IPS-15b (cell line): ENCODE measurements around the gene IFNA21.

Experiments
- H3K27me3 ChIP-seq: one replicate; pipeline ENCODE4 v1.6.1; 2013; ENCODE audit warnings: low read length; ENCODE audit not compliant: control insufficient read depth, insufficient read depth
- H3K36me3 ChIP-seq: one replicate; pipeline ENCODE4 v1.6.1; 2013; ENCODE audit warnings: low read length; ENCODE audit not compliant: control insufficient read depth, insufficient read depth
- H3K4me1 ChIP-seq: one replicate; pipeline ENCODE4 v1.6.1; 2013; ENCODE audit warnings: mild to moderate bottlenecking, low read length; ENCODE audit not compliant: control insufficient read depth, insufficient read depth
- H3K4me3 ChIP-seq: one replicate; pipeline ENCODE4 v1.5.1; 2013; ENCODE audit warnings: low read depth, low read length
- H3K9ac ChIP-seq: one replicate; pipeline ENCODE4 v1.6.1; 2013; ENCODE audit warnings: low read depth, mild to moderate bottlenecking, low read length
- H3K9me3 ChIP-seq: one replicate; pipeline ENCODE4 v1.6.1; 2013; ENCODE audit warnings: mild to moderate bottlenecking, low read length; ENCODE audit not compliant: control insufficient read depth, insufficient read depth

The IFNA21 gene

DNA sequence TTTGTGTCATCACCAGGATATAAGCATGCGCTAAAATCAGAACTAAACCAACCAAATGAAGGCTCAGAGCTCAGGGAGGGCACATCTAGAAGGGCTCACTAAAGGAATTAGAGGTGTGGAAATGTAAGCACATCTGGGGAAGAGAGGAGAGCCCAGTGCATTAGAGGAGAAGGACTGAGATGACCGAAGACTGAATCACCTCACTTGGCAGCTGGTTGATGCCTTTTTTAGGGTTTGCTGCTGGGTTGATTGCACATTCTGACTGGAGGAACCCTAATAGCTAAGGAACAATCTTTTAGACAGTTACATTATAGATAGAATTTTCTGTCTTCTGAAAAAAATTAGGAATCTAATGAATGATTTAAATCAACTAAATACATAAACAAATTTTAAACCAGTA is 8.2 kb upstream of the IFNA21 start:
- Histone ChIP-seq H3K4me3 (no peak overlapping the region), H3K9ac (no peak overlapping the region), H3K4me1 (no peaks in the 10 kb centered on the region), H3K27me3 (no peaks in the 10 kb centered on the region), H3K36me3 (no peaks in the 10 kb centered on the region), H3K9me3 (no peaks in the 10 kb centered on the region)

DNA sequence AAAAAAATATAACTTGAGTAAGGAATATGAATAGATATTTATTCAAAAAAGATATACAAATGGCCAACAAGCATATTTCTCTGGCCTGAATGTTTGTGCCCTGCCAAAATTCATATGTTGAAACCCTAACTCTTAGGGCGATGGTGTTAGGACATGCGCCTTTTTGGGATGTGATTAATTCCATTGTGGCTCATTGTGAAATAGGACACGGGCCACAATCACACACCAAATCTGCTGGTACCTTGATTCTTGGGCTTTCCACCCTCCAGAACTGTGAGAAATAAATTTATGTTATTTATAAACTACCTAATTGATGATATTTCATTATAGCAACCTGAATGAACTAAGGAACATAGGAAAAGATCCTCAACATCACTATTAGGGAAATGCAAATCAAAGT is 5.7 kb upstream of the IFNA21 start:
- H3K9me3 ChIP-seq, result no peaks in the 10 kb centered on the region
- H3K27me3 ChIP-seq, result no peaks in the 10 kb centered on the region
- H3K9ac ChIP-seq, result no peak overlapping the region
- no peak overlapping the region for H3K4me3 ChIP-seq
- no peaks in the 10 kb centered on the region for H3K36me3 ChIP-seq
- H3K4me1 ChIP-seq, result no peaks in the 10 kb centered on the region

DNA sequence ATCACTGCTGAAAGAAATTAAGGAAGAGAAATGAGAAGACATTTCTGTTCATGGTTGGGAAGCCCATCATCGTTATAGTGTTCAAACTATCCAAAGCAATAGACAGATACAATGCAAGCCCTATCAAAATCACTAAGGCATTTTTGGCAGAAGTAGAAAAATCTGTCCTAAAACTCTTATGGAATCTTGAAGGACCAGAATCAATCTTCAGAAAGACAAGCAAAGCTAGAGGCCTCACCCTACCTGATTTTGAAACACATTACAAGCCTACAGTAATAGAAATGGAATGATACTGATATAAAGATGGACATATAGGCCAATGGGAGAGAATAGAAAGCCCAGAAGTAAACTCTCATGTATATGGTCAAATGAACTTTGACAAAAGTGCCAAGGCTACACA is 4.9 kb upstream of the IFNA21 start:
- H3K27me3 ChIP-seq, result no peaks in the 10 kb centered on the region
- no peak overlapping the region for H3K9ac ChIP-seq
- H3K36me3 ChIP-seq, result no peaks in the 10 kb centered on the region
- no peaks in the 10 kb centered on the region for H3K9me3 ChIP-seq
- H3K4me3 ChIP-seq, result no peak overlapping the region
- no peaks in the 10 kb centered on the region for H3K4me1 ChIP-seq

DNA sequence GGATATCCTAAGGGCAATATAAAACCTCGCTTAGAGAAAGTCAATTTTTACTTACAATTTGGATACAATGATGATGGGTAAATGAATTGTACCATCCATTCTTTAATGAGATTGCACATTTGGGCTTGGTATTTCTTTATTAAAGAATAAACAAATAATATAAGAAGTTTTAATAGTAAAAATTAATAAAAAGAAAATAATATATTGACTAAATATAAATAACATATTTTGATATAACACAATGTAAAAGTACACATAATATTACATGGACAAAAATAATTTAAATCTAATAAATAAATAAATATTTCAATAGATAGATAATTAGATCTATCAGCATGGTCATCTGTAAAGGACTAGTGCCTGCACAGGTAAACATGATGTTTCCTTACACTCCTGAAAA is 944 bp downstream of the IFNA21 start:
- H3K36me3 ChIP-seq, result no peaks in the 10 kb centered on the region
- no peak overlapping the region for H3K4me3 ChIP-seq
- H3K4me1 ChIP-seq, result no peaks in the 10 kb centered on the region

DNA sequence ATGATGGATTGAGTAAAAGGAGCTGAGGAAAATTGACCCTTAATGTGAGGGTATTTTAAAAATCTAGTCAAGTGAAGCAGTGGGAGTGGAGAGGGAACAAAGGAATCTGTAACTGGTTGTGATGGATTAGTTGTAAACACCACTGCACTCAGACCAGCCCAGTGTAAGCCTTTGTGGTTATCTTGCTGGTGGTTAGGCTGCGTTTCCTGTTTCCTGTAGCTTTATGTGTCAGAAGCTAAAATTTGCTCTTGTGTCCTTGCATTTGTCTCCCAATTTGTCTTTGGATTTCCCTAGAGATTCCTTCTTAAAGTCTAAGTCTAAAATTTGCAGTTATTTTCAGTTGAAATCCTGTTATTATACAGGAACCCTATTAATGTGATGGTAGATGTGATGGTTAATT is 6.3 kb downstream of the IFNA21 start:
- no peaks in the 10 kb centered on the region for H3K4me1 ChIP-seq
- H3K9me3 ChIP-seq, result no peaks in the 10 kb centered on the region
- H3K4me3 ChIP-seq, result no peak overlapping the region
- H3K27me3 ChIP-seq, result no peaks in the 10 kb centered on the region
- no peak overlapping the region for H3K9ac ChIP-seq
- H3K36me3 ChIP-seq, result no peaks in the 10 kb centered on the region

More for the DNA sequence above, 944 bp downstream of the IFNA21 start:
- H3K9me3 ChIP-seq, result no peaks in the 10 kb centered on the region
- no peaks in the 10 kb centered on the region for H3K27me3 ChIP-seq
- no peak overlapping the region for H3K9ac ChIP-seq

DNA sequence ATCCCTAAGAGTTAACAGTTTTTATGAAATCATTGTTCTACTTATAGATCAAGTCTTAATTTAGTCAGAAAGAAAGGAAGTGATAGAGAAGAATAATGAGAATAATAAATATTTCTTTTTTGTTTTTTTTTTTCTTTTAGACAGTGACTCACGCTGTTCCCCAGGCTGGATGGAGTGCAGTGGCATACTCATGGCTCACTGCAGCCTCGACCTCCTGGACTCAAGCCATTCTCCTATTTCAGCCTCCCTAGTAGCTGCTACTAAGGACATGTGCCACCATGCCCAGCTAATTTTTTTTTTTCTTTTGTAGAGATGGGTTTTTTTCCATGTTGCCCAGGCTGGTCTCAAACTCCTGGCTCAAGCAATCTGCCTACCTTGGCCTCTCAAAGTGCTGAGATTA is 11.0 kb downstream of the IFNA21 start:
- H3K36me3 ChIP-seq, result no peaks in the 10 kb centered on the region
- no peaks in the 10 kb centered on the region for H3K4me1 ChIP-seq
- no peak overlapping the region for H3K4me3 ChIP-seq
- no peaks in the 10 kb centered on the region for H3K9me3 ChIP-seq
- H3K9ac ChIP-seq, result no peak overlapping the region
- H3K27me3 ChIP-seq, result no peaks in the 10 kb centered on the region

DNA sequence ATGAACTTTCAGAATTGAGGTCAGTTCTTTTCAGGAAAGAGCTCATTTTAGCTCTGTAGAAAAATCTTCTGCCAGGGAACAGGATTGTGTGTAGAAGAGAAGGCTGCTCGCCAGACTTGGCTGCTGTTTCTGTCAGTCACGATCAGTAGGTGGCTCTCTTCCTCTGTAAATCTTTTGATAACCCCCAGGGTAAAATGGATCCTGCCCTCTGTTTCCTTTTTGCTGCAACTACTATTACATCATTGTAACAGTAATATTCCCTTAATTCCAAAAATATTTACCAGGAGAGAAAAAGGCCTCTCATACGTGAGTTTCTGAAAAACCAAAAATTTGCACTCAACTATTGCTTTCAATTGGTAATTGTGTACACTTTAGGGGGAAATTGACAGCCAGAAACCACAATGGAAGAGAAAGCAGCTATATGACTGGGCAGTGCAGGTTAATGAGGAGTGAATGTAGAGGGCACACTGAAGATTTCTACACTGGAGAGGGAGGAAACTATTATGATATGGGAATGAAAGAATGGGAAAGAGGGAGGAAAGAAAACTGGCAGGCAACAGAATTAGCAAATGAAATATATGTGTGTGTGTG is 12.3 kb downstream of the IFNA21 start:
- H3K36me3 ChIP-seq, result no peaks in the 10 kb centered on the region
- no peak overlapping the region for H3K4me3 ChIP-seq
- no peaks in the 10 kb centered on the region for H3K4me1 ChIP-seq

DNA sequence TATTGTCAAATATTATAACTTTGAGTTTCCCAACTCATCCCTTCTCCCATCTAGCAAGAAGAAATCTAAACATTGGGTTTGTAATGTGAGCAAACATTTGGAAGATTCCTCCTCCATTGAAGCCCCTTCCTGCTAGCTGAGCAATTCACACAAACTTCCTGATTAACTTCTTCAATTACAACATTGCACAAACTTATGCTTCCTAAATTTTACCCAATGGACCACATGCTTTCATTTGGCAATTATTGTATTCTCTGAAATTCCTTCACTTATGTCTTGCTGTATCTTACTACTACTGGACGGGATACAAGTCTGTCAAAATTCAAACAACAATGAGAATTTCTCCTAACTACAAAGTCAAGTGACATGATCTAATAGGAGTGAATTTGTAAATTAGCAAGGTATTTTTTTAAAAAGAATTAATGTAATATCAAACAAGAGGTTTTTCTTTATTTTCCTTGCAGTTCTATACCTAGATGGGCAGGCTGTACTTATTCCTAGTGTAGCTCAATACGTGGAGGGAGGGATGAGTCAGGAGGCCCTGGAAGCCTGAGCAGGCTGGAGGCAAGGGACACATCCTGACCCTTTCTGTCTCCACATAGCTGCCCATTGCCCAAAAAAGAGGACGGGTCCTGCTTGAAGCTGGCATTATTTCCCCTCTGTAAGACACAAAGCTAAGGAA is 13.0 kb downstream of the IFNA21 start:
- Histone ChIP-seq H3K27me3 (no peaks in the 10 kb centered on the region), H3K4me1 (no peaks in the 10 kb centered on the region), H3K4me3 (no peak overlapping the region), H3K9ac (no peak overlapping the region), H3K36me3 (no peaks in the 10 kb centered on the region), H3K9me3 (no peaks in the 10 kb centered on the region)

More for the DNA sequence above, 12.3 kb downstream of the IFNA21 start:
- Histone ChIP-seq H3K27me3 (no peaks in the 10 kb centered on the region), H3K9ac (no peak overlapping the region), H3K9me3 (no peaks in the 10 kb centered on the region)

DNA sequence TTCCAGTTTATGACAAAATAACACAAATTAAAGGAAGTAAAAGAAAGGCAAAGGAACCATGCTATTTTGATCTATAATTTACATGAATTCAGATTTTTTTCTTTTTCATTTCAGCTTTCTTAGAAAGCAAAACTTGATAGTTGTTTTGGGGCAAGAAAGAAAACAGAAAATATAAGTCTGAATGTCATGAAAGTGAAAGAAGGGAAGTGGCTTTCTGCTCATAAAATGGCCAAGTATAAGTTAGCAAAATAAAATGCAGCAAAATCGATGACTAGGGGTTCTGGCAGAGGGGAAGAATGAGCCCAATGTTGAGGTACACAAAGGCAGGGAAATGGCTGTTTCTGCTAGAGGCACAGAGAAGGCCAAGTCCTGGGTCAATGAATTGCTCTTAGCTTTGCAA is 21.9 kb downstream of the IFNA21 start:
- Histone ChIP-seq H3K27me3 (no peaks in the 10 kb centered on the region), H3K9ac (no peak overlapping the region), H3K4me3 (no peak overlapping the region), H3K36me3 (no peaks in the 10 kb centered on the region), H3K9me3 (no peaks in the 10 kb centered on the region), H3K4me1 (no peaks in the 10 kb centered on the region)

DNA sequence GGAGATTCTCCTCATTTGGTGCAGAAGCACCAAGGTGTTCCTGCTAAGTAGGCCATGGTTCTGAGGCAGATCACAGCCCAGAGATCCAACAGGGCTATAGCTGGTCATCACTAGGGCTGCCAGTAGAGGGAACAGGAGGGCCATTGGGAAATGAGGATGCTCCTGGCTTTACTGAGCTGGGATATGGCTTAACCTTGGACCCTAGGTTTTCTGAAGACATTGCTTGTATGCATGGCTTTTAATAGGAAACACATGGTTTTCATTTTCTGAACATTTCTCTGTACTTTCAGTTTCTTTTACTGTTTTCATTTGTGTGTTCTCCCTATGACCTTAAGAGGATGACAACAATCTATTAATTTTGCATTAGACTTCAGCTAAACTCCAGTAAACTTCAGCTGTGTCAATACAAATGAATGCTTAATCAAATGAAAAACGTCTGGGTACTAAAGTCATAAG is 25.0 kb downstream of the IFNA21 start, which contains the start of gene IFNW1:
Gene IFNW1, minus strand, starts transcription at position 406 of the 456 bp plus-strand sequence. Its CDS starts 262 bp downstream, at position 144.
- no peaks in the 10 kb centered on the region for H3K4me1 ChIP-seq
- H3K36me3 ChIP-seq, result no peaks in the 10 kb centered on the region
- no peaks in the 10 kb centered on the region for H3K27me3 ChIP-seq
- no peak within 1 kb of the TSS for H3K4me3 ChIP-seq
- no peaks in the 10 kb centered on the region for H3K9me3 ChIP-seq
- H3K9ac ChIP-seq, result no peak within 1 kb of the TSS

DNA sequence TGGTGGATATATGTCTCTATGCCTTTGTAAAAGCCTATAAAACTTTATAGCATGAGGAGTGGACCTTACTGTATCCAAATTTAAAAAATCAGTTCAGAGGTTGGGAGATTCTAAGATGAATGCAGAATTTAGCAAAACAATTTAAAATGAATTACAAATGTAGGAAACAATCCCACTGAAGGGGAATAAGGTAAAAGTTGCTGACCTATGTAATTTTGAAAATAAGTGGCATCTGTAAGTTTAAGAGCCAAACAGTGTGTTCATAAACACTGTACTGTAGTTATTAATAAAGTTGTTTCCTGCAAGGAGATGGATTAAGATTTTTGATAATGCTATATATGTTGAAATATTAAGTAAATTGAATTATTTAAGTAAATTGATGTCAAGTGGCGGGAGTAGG is 29.4 kb downstream of the IFNA21 start:
- H3K4me3 ChIP-seq, result no peak overlapping the region
- H3K9me3 ChIP-seq, result no peaks in the 10 kb centered on the region
- no peaks in the 10 kb centered on the region for H3K27me3 ChIP-seq
- no peak overlapping the region for H3K9ac ChIP-seq
- H3K36me3 ChIP-seq, result no peaks in the 10 kb centered on the region
- no peaks in the 10 kb centered on the region for H3K4me1 ChIP-seq

DNA sequence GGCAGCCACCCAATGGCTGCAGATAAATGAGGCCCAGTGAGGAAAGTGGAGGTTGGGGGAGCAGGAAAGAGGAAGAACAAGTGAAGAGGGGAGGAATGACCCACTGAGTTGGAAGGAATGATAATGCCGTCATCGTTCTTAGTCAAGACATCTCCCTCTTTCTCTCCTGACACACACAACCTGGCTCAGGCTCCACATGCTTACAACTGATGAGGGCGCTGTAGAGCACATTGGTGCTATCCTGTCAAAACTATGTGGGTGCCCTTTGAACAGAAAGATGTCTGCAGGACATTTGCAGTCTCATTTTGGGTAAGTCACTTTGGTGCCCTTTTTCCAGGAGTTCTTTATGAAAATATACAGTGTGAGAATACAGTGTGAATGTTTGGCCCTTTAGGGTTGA is 30.7 kb downstream of the IFNA21 start:
- H3K9me3 ChIP-seq, result no peaks in the 10 kb centered on the region
- H3K9ac ChIP-seq, result no peak overlapping the region
- no peak overlapping the region for H3K4me3 ChIP-seq
- no peaks in the 10 kb centered on the region for H3K36me3 ChIP-seq
- H3K4me1 ChIP-seq, result no peaks in the 10 kb centered on the region
- H3K27me3 ChIP-seq, result no peaks in the 10 kb centered on the region
